IMR-90 (cell line): ENCODE data around the gene CD244. TPM values are rescaled to one million over a fixed set of nuclear protein-coding genes. Genes with fewer than 3 reads are reported as not detected.

Source experiments
- ATAC-seq: fragments of 200-7000 bp; cut with Tn5 transposase; 2 replicates; pipeline ENCODE4 v1.9.1; 2020; ENCODE audit warnings: low read depth, mild to moderate bottlenecking, moderate library complexity
- BruUV-seq: library from RNA; stranded (reverse); fragments of 400-500 nt; replicated peaks from 2 replicates; lab custom pipeline; 2021; lab: Mats Ljungman, UMichigan
- CTCF ChIA-PET: fragments of 300-600 bp; formaldehyde crosslinking; extraction: SDS; loops from one replicate; lab custom pipeline; 2021; ENCODE audit warnings: antibody characterized with exemption; lab: Yijun Ruan, JAX
- POLR2A ChIA-PET: fragments of 300-600 bp; sonication (Branson Sonifier 250); formaldehyde crosslinking; loops from one replicate; lab custom pipeline; 2022; ENCODE audit warnings: antibody characterized with exemption; ENCODE audit not compliant: unreplicated experiment; lab: Charles Lee
- DNase-seq: peaks from one replicate; pipeline ENCODE4 v3.0.0; 2013
- H2AFZ ChIP-seq: replicated peaks from 2 replicates; pipeline ENCODE3; 2013; ENCODE audit warnings: low read length, mild to moderate bottlenecking; ENCODE audit not compliant: poor library complexity
- H2AK5ac ChIP-seq: 2 replicates; pipeline ENCODE4 v1.6.1; 2013; ENCODE audit warnings: low read depth, low read length, inconsistent platforms
- H2AK9ac ChIP-seq: replicated peaks from 2 replicates; pipeline ENCODE3; 2013; ENCODE audit warnings: mild to moderate bottlenecking, low read depth, low read length, moderate library complexity; ENCODE audit not compliant: poor library complexity
- H2BK120ac ChIP-seq: 2 replicates; pipeline ENCODE4 v1.6.1; 2013; ENCODE audit warnings: low read depth, low read length, inconsistent platforms
- H2BK15ac ChIP-seq: 3 replicates; pipeline ENCODE4 v1.6.1; 2013; ENCODE audit warnings: low read depth, low read length, inconsistent platforms
- H2BK20ac ChIP-seq: 2 replicates; pipeline ENCODE4 v1.6.1; 2013; ENCODE audit warnings: low read depth, mild to moderate bottlenecking, inconsistent platforms, low read length, moderate library complexity
- H2BK5ac ChIP-seq: 2 replicates; pipeline ENCODE4 v1.6.1; 2013; ENCODE audit warnings: mild to moderate bottlenecking, low read depth, low read length, inconsistent platforms; ENCODE audit not compliant: poor library complexity, severe bottlenecking
- H3K14ac ChIP-seq: replicated peaks from 2 replicates; pipeline ENCODE4 v1.6.1; 2013; ENCODE audit warnings: low read depth, low read length, inconsistent platforms
- H3K18ac ChIP-seq: 2 replicates; pipeline ENCODE4 v1.6.1; 2013; ENCODE audit warnings: low read depth, low read length, control low read depth
- H3K23ac ChIP-seq: 2 replicates; pipeline ENCODE4 v1.6.1; 2013; ENCODE audit warnings: low read depth, low read length, inconsistent platforms
- H3K27ac ChIP-seq: 2 replicates; pipeline ENCODE4 v1.5.1; 2013; ENCODE audit warnings: mild to moderate bottlenecking, control low read depth, low read length; ENCODE audit not compliant: insufficient read depth
- H3K27me3 ChIP-seq: 2 replicates; pipeline ENCODE4 v1.6.1; 2013; ENCODE audit warnings: low read length; ENCODE audit not compliant: control insufficient read depth, insufficient read depth
- H3K36me3 ChIP-seq: 2 replicates; pipeline ENCODE4 v1.6.1; 2013; ENCODE audit warnings: low read length, mixed read lengths; ENCODE audit not compliant: control insufficient read depth, insufficient read depth
- H3K4ac ChIP-seq: 2 replicates; pipeline ENCODE4 v1.6.1; 2013; ENCODE audit warnings: low read depth, low read length, inconsistent platforms
- H3K4me1 ChIP-seq: 2 replicates; pipeline ENCODE4 v1.6.1; 2013; ENCODE audit warnings: low read length, mixed read lengths; ENCODE audit not compliant: control insufficient read depth, insufficient read depth
- H3K4me2 ChIP-seq: 2 replicates; pipeline ENCODE4 v1.6.1; 2013; ENCODE audit warnings: low read depth, mild to moderate bottlenecking, control low read depth, low read length, moderate library complexity
- H3K4me3 ChIP-seq: 2 replicates; pipeline ENCODE4 v1.5.1; 2013; ENCODE audit warnings: low read depth, mild to moderate bottlenecking, control low read depth, low read length, moderate library complexity; ENCODE audit not compliant: insufficient read depth
- H3K56ac ChIP-seq: 2 replicates; pipeline ENCODE4 v1.6.1; 2013; ENCODE audit warnings: low read length, inconsistent platforms; ENCODE audit not compliant: insufficient read depth; ENCODE audit errors: extremely low read depth
- H3K79me1 ChIP-seq, 2 experiments: 2 replicates each; pipeline ENCODE4 v1.6.1; 2013; ENCODE audit warnings: low read length in 2 of 2, inconsistent platforms in 1 of 2, low read depth in 1 of 2
- H3K9ac ChIP-seq: 2 replicates; pipeline ENCODE4 v1.6.1; 2013; ENCODE audit warnings: low read depth, low read length, control low read depth
- H3K9me1 ChIP-seq: 2 replicates; pipeline ENCODE4 v1.6.1; 2013; ENCODE audit warnings: low read length, inconsistent platforms; ENCODE audit not compliant: insufficient read depth
- H3K9me3 ChIP-seq: 2 replicates; pipeline ENCODE4 v1.6.1; 2013; ENCODE audit warnings: low read length; ENCODE audit not compliant: control insufficient read depth, insufficient read depth
- H4K20me1 ChIP-seq: 2 replicates; pipeline ENCODE4 v1.6.1; 2013; ENCODE audit warnings: low read length, inconsistent platforms; ENCODE audit not compliant: insufficient read depth
- H4K5ac ChIP-seq: 2 replicates; pipeline ENCODE4 v1.6.1; 2013; ENCODE audit warnings: mild to moderate bottlenecking, low read depth, low read length, control low read depth
- H4K8ac ChIP-seq, 2 experiments: 2 replicates each; pipeline ENCODE4 v1.6.1; 2013; ENCODE audit warnings: low read depth in 2 of 2, low read length in 2 of 2, control low read depth in 1 of 2, inconsistent platforms in 1 of 2
- H4K91ac ChIP-seq: 2 replicates; pipeline ENCODE4 v1.6.1; 2013; ENCODE audit warnings: low read depth, low read length, inconsistent platforms; ENCODE audit not compliant: insufficient read depth
- BHLHE40 ChIP-seq: fragments of 150-350 bp; IDR thresholded peaks from 2 replicates; pipeline ENCODE4 v1.6.1; 2016; ENCODE audit warnings: mild to moderate bottlenecking, low read depth, low read length
- CHD1 ChIP-seq: IDR thresholded peaks from 2 replicates; pipeline ENCODE4 v1.6.1; 2012; ENCODE audit warnings: low read depth, low read length, improper control_type of control experiment
- CTCF ChIP-seq: conservative IDR thresholded peaks from 2 replicates; pipeline ENCODE4 v1.5.1; 2012; ENCODE audit warnings: mild to moderate bottlenecking, low read depth, low read length, improper control_type of control experiment
- FOS ChIP-seq: fragments of 150-350 bp; IDR thresholded peaks from 2 replicates; pipeline ENCODE4 v1.6.1; 2016; ENCODE audit warnings: low read depth, low read length
- MAFK ChIP-seq: IDR thresholded peaks from 2 replicates; pipeline ENCODE4 v1.6.1; 2012; ENCODE audit warnings: low read depth, low read length, improper control_type of control experiment
- MAZ ChIP-seq: IDR thresholded peaks from 2 replicates; pipeline ENCODE4 v1.6.1; 2012; ENCODE audit warnings: low read depth, mild to moderate bottlenecking, low read length, improper control_type of control experiment, moderate library complexity, borderline replicate concordance
- MXI1 ChIP-seq: IDR thresholded peaks from 2 replicates; pipeline ENCODE4 v1.6.1; 2012; ENCODE audit warnings: low read depth, mild to moderate bottlenecking, low read length, moderate library complexity, borderline replicate concordance
- NFE2L2 ChIP-seq: fragments of 150-350 bp; IDR thresholded peaks from 2 replicates; pipeline ENCODE4 v1.6.1; 2016; ENCODE audit warnings: low read depth, mild to moderate bottlenecking, low read length
- POLR2A ChIP-seq: IDR thresholded peaks from 2 replicates; pipeline ENCODE4 v1.6.1; 2012; ENCODE audit warnings: mild to moderate bottlenecking, low read depth, low read length
- RAD21 ChIP-seq: IDR thresholded peaks from 2 replicates; pipeline ENCODE4 v1.6.1; 2012; ENCODE audit warnings: low read length, improper control_type of control experiment
- RCOR1 ChIP-seq: IDR thresholded peaks from 2 replicates; pipeline ENCODE4 v1.6.1; 2012; ENCODE audit warnings: mild to moderate bottlenecking, low read length, improper control_type of control experiment; ENCODE audit not compliant: insufficient replicate concordance
- RFX5 ChIP-seq: IDR thresholded peaks from 2 replicates; pipeline ENCODE4 v1.8.0; 2012; ENCODE audit warnings: low read depth, mild to moderate bottlenecking, low read length, moderate library complexity
- WGBS, 2 experiments: methylation state at CpG; one replicate each; pipeline versions ENCODE4 v1.1.5 to v1.1.7; 2013; ENCODE audit warnings: missing lambda C conversion rate in 2 of 2; ENCODE audit not compliant: insufficient read length in 1 of 2; ENCODE audit errors: extremely low coverage in 2 of 2; 5-methylcytosine and 5-hydroxymethylcytosine counted together
- dilution Hi-C: fragments of 300-500 bp; cut with HindIII; formaldehyde crosslinking; loops from one replicate; pipeline ENCODE4 v1.14.3; 2018; ENCODE audit warnings: low sequenced_read_pairs; ENCODE audit not compliant: unreplicated experiment
- in situ Hi-C: fragments of 300-500 bp; cut with MboI; formaldehyde crosslinking; loops from 3 replicates; pipeline ENCODE4 v1.14.3; 2019; ENCODE audit warnings: low sequenced_read_pairs, inconsistent platforms, mixed read lengths
- intact Hi-C: fragments of 100-400 bp; cut with micrococcal nuclease; formaldehyde crosslinking; loops from 2 replicates; pipeline ENCODE4 v1.10.0; 2022
- polyA plus RNA-seq, 3 experiments: library from polyadenylated mRNA; depleted of rRNA; stranded (reverse); fragments of >200 nt; gene quantifications; 2 replicates each; pipeline ENCODE4 v1.2.3, GENCODE V29; 2012; ENCODE audit warnings: low replicate concordance in 1 of 3
- total RNA-seq: library from RNA; depleted of rRNA; stranded (reverse); fragments of >200 nt; gene quantifications from 2 replicates; pipeline ENCODE4 v1.2.3, GENCODE V29; 2012

The CD244 gene
- total and polyA plus RNA-seq, 2 of the 4 experiments (the other 2 are of a cell fraction), result not detected

GRCh38 chr1:160866695-160867260, 4.1 kb upstream of the CD244 start:
- Histone ChIP-seq H3K9me1 (no peaks in the 10 kb centered on the region), H3K56ac (no peak overlapping the region), H3K4me3 (no peak overlapping the region), H3K4ac (no peak overlapping the region), H2AK9ac (no peak overlapping the region), H3K36me3 (no peaks in the 10 kb centered on the region), H3K9ac (no peak overlapping the region), H4K8ac (no peak overlapping the region), H4K20me1 (no peaks in the 10 kb centered on the region), H2AFZ (no peak overlapping the region), H2AK5ac (no peak overlapping the region), H2BK20ac (no peak overlapping the region), H3K27ac (no peak overlapping the region), H3K14ac (no peak overlapping the region), H3K23ac (no peak overlapping the region), H4K91ac (no peak overlapping the region), H3K27me3 (no peaks in the 10 kb centered on the region), H2BK120ac (no peak overlapping the region), H3K18ac (no peak overlapping the region), H3K4me2 (no peak overlapping the region), H3K9me3 (no peaks in the 10 kb centered on the region), H2BK15ac (no peak overlapping the region), H2BK5ac (no peak overlapping the region), H3K79me1 (no peaks in the 10 kb centered on the region), H4K5ac (no peak overlapping the region), H3K4me1 (no peaks in the 10 kb centered on the region)
- DNase-seq (no peak), ATAC-seq (no peak)
- dilution Hi-C loops (no loop called here), intact Hi-C loops (no loop called here), in situ Hi-C loops (no loop called here)
- no peak for TF ChIP-seq CTCF
- TF ChIP-seq POLR2A, result no peak
- no peak for TF ChIP-seq FOS
- no peak for TF ChIP-seq NFE2L2
- no peak for TF ChIP-seq MAFK
- TF ChIP-seq RCOR1, result no peak
- no peak for TF ChIP-seq RFX5
- no peak for TF ChIP-seq BHLHE40
- no peak for TF ChIP-seq CHD1
- TF ChIP-seq RAD21, result no peak
- no peak for TF ChIP-seq MAZ
- TF ChIP-seq MXI1, result no peak
- ChIA-PET POLR2A (no interaction called here), CTCF (no interaction called here)
- no CpG with 5 or more reads among the region's 6 CpGs for WGBS, 2 experiments
- no TSS peak for BruUV-seq
